ENCODE measurements around the gene EXOC3L2. TPM values are rescaled to one million over a fixed set of nuclear protein-coding genes. Genes with fewer than 3 reads are reported as not detected.

The EXOC3L2 gene
- total RNA-seq, 1 donor from 2014 or later = not detected

GRCh38 chr19:45265375-45265774, 20.2 kb upstream of the EXOC3L2 start:
- H3K36me3 ChIP-seq (ENCODE audit: control insufficient read depth, insufficient read depth, low read length) = peaks cover 15% of the 10 kb centered on the region
- H3K27me3 ChIP-seq (ENCODE audit: control insufficient read depth, insufficient read depth, low read length) = no peaks in the 10 kb centered on the region
- FAIRE-seq (no peak), DNase-seq (ENCODE audit: low read depth) (no peak)
- TF ChIP-seq CTCF (IDR thresholded peaks at IDR 0.05; ENCODE audit: insufficient read depth, low read length, severe bottlenecking) = no peak
- H3K4me3 ChIP-seq (ENCODE audit: low read depth, low read length) = no peak overlapping the region

GRCh38 chr19:45264781-45265317, 19.6 kb upstream of the EXOC3L2 start:
- no peak for FAIRE-seq

GRCh38 chr19:45263013-45263412, 17.8 kb upstream of the EXOC3L2 start:
- DNase-seq (ENCODE audit: low read depth) = no peak
- no peak for TF ChIP-seq CTCF (IDR thresholded peaks at IDR 0.05; ENCODE audit: insufficient read depth, low read length, severe bottlenecking)
- Histone ChIP-seq H3K36me3 (ENCODE audit: control insufficient read depth, insufficient read depth, low read length) (peaks cover 15% of the 10 kb centered on the region), H3K4me3 (ENCODE audit: low read depth, low read length) (no peak overlapping the region), H3K27me3 (ENCODE audit: control insufficient read depth, insufficient read depth, low read length) (no peaks in the 10 kb centered on the region)
- FAIRE-seq = no peak

More at GRCh38 chr19:45264781-45265317, 19.6 kb upstream of the EXOC3L2 start:
- no peak overlapping the region for H3K4me3 ChIP-seq (ENCODE audit: low read depth, low read length)
- no peaks in the 10 kb centered on the region for H3K27me3 ChIP-seq (ENCODE audit: control insufficient read depth, insufficient read depth, low read length)
- DNase-seq (ENCODE audit: low read depth) = no peak
- no peak for TF ChIP-seq CTCF (IDR thresholded peaks at IDR 0.05; ENCODE audit: insufficient read depth, low read length, severe bottlenecking)
- H3K36me3 ChIP-seq (ENCODE audit: control insufficient read depth, insufficient read depth, low read length) = peaks cover 13% of the 10 kb centered on the region

- peaks cover 15% of the 10 kb centered on the region for H3K36me3 ChIP-seq (ENCODE audit: control insufficient read depth, insufficient read depth, low read length)
Measured at GRCh38 chr19:45262570-45262969, 17.4 kb upstream of the EXOC3L2 start.

GRCh38 chr19:45258862-45259261, 13.7 kb upstream of the EXOC3L2 start:
- peaks cover 11% of the 10 kb centered on the region for H3K36me3 ChIP-seq (ENCODE audit: control insufficient read depth, insufficient read depth, low read length)
- DNase-seq (ENCODE audit: low read depth) = no peak
- no peak for TF ChIP-seq CTCF (IDR thresholded peaks at IDR 0.05; ENCODE audit: insufficient read depth, low read length, severe bottlenecking)
- no peak overlapping the region for H3K4me3 ChIP-seq (ENCODE audit: low read depth, low read length)
- H3K27me3 ChIP-seq (ENCODE audit: control insufficient read depth, insufficient read depth, low read length) = no peaks in the 10 kb centered on the region
- FAIRE-seq = no peak

More at GRCh38 chr19:45262570-45262969, 17.4 kb upstream of the EXOC3L2 start:
- no peak overlapping the region for H3K4me3 ChIP-seq (ENCODE audit: low read depth, low read length)
- no peak for TF ChIP-seq CTCF (IDR thresholded peaks at IDR 0.05; ENCODE audit: insufficient read depth, low read length, severe bottlenecking)
- H3K27me3 ChIP-seq (ENCODE audit: control insufficient read depth, insufficient read depth, low read length) = no peaks in the 10 kb centered on the region
- DNase-seq (ENCODE audit: low read depth) = no peak
- FAIRE-seq = no peak

- no peaks in the 10 kb centered on the region for H3K27me3 ChIP-seq (ENCODE audit: control insufficient read depth, insufficient read depth, low read length)
- peaks cover 10% of the 10 kb centered on the region for H3K36me3 ChIP-seq (ENCODE audit: control insufficient read depth, insufficient read depth, low read length)
- no peak overlapping the region for H3K4me3 ChIP-seq (ENCODE audit: low read depth, low read length)
- DNase-seq (ENCODE audit: low read depth) (no peak), FAIRE-seq (no peak)
- no peak for TF ChIP-seq CTCF (IDR thresholded peaks at IDR 0.05; ENCODE audit: insufficient read depth, low read length, severe bottlenecking)
Measured at GRCh38 chr19:45256836-45257235, 11.6 kb upstream of the EXOC3L2 start.

Data from bronchial epithelial cell (primary cell).